ENCODE results near the gene CEACAM19.
"Not testable (repeated sequence)": the region's sequence is repeated elsewhere in the genome, so short reads cannot be mapped to it uniquely, and the experiment has no call there.

The CEACAM19 gene

GRCh38 chr19:44673510-44673909 lies 2.2 kb downstream of the CEACAM19 start:
- no peak for DNase-seq (ENCODE audit: low read depth in 2 of 2)

GRCh38 chr19:44675521-44675920 lies 4.2 kb downstream of the CEACAM19 start:
- no peak for DNase-seq (ENCODE audit: low read depth in 2 of 2)

GRCh38 chr19:44677019-44677811 lies 5.9 kb downstream of the CEACAM19 start:
- no peak for DNase-seq (ENCODE audit: low read depth in 2 of 2)

GRCh38 chr19:44680536-44680935 lies 9.3 kb downstream of the CEACAM19 start:
- no peak for DNase-seq (ENCODE audit: low read depth in 2 of 2)

GRCh38 chr19:44681992-44682790 lies 10.9 kb downstream of the CEACAM19 start:
- no peak for DNase-seq (ENCODE audit: low read depth in 2 of 2)

- no peak for DNase-seq (ENCODE audit: low read depth in 2 of 2)
These were observed 11.5 kb downstream of the CEACAM19 start for GRCh38 chr19:44682807-44683206.

GRCh38 chr19:44683434-44684210 lies 12.3 kb downstream of the CEACAM19 start:
- no peak for DNase-seq (ENCODE audit: low read depth in 2 of 2)

GRCh38 chr19:44684396-44684795 lies 13.1 kb downstream of the CEACAM19 start:
- DNase-seq (ENCODE audit: low read depth in 2 of 2), result not testable (repeated sequence)

GRCh38 chr19:44684892-44685863 lies 13.9 kb downstream of the CEACAM19 start:
- DNase-seq (ENCODE audit: low read depth in 2 of 2), result no peak

- no peak for DNase-seq (ENCODE audit: low read depth in 2 of 2)
These were observed 14.6 kb downstream of the CEACAM19 start for GRCh38 chr19:44685877-44686276.

GRCh38 chr19:44686896-44687295 lies 15.6 kb downstream of the CEACAM19 start:
- no peak for DNase-seq (ENCODE audit: low read depth in 2 of 2)

GRCh38 chr19:44687888-44688287 lies 16.6 kb downstream of the CEACAM19 start:
- no peak for DNase-seq (ENCODE audit: low read depth in 2 of 2)

GRCh38 chr19:44689290-44690130 lies 18.2 kb downstream of the CEACAM19 start:
- peak; percentile 44 to 79 for DNase-seq (ENCODE audit: low read depth in 2 of 2)

GRCh38 chr19:44690131-44690440 lies 18.8 kb downstream of the CEACAM19 start:
- DNase-seq (ENCODE audit: low read depth in 2 of 2), result no peak

GRCh38 chr19:44692379-44692721 lies 21.1 kb downstream of the CEACAM19 start:
- DNase-seq (ENCODE audit: low read depth in 2 of 2), result no peak

GRCh38 chr19:44694184-44694579 lies 22.9 kb downstream of the CEACAM19 start:
- DNase-seq (ENCODE audit: low read depth in 2 of 2), result peak in 1 of 2 experiments; percentile 15

- DNase-seq (ENCODE audit: low read depth in 2 of 2), result no peak
These were observed 25.8 kb downstream of the CEACAM19 start for GRCh38 chr19:44696939-44697669.

GRCh38 chr19:44697670-44698034 lies 26.4 kb downstream of the CEACAM19 start:
- DNase-seq (ENCODE audit: low read depth in 2 of 2), result no peak

GRCh38 chr19:44698492-44699201 lies 27.4 kb downstream of the CEACAM19 start, which contains the start of gene CEACAM16:
TSS of gene CEACAM16 (plus strand) at chr19:44699151. CDS start at chr19:44701457, 2,306 bp downstream.
- no peak for DNase-seq (ENCODE audit: low read depth in 2 of 2)

Data from stimulated activated CD4-positive, alpha-beta T cell treated with anti-CD3 and anti-CD28 coated beads, Interleukin-12 subunit alpha, Interleukin-12 subunit beta, amount 100 ng/mL, for 24 hours (primary cell).